ENCODE results near the gene FANCI.
A peak's percentile ranks its signal among the peaks of the same experiment; 100 is the strongest.

- TF ChIP-seq REST (IDR thresholded peaks at IDR 0.05; ENCODE audit: insufficient read depth in 1 of 2, low read depth in 2 of 2, low read length in 2 of 2) = no peak
- 0 out of 2 replicates have a peak, but pooled peaks have one; percentile 3 for TF ChIP-seq POLR2AphosphoS5 (IDR thresholded peaks at IDR 0.05; ENCODE audit: low read depth, low read length)
These were observed 81.4 kb downstream of the FANCI start for GRCh38 chr15:89325039-89325803.
